ENCODE measurements around the gene AKAP6. TPM values are rescaled to one million over a fixed set of nuclear protein-coding genes. Genes with fewer than 3 reads are reported as not detected.

Gene AKAP6
- total and polyA plus RNA-seq, 10 of the 15 experiments (the other 5 are each of a cell fraction or from before 2014, with no cell fraction given), result 0.35 to 5.9 (median 2.2) TPM

DNA sequence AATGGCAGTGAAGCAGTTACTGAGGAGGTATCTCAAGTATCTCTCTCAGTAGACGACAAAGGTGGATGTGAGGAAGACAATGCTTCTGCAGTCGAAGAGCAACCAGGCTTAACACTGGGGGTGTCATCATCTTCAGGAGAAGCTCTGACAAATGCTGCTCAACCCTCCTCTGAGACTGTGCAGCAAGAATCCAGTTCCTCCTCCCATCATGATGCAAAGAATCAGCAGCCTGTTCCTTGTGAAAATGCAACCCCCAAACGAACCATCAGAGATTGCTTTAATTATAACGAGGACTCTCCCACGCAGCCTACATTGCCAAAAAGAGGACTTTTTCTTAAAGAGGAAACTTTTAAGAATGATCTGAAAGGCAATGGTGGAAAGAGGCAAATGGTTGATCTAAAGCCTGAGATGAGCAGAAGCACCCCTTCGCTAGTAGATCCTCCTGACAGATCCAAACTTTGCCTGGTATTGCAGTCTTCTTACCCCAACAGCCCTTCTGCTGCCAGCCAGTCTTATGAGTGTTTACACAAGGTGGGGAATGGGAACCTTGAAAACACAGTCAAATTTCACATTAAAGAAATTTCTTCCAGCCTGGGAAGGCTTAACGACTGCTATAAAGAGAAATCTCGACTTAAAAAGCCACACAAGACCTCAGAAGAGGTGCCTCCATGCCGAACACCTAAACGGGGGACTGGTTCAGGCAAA is 216.6 kb downstream of the AKAP6 start (continued):
- TF ChIP-seq, protein P1, sequence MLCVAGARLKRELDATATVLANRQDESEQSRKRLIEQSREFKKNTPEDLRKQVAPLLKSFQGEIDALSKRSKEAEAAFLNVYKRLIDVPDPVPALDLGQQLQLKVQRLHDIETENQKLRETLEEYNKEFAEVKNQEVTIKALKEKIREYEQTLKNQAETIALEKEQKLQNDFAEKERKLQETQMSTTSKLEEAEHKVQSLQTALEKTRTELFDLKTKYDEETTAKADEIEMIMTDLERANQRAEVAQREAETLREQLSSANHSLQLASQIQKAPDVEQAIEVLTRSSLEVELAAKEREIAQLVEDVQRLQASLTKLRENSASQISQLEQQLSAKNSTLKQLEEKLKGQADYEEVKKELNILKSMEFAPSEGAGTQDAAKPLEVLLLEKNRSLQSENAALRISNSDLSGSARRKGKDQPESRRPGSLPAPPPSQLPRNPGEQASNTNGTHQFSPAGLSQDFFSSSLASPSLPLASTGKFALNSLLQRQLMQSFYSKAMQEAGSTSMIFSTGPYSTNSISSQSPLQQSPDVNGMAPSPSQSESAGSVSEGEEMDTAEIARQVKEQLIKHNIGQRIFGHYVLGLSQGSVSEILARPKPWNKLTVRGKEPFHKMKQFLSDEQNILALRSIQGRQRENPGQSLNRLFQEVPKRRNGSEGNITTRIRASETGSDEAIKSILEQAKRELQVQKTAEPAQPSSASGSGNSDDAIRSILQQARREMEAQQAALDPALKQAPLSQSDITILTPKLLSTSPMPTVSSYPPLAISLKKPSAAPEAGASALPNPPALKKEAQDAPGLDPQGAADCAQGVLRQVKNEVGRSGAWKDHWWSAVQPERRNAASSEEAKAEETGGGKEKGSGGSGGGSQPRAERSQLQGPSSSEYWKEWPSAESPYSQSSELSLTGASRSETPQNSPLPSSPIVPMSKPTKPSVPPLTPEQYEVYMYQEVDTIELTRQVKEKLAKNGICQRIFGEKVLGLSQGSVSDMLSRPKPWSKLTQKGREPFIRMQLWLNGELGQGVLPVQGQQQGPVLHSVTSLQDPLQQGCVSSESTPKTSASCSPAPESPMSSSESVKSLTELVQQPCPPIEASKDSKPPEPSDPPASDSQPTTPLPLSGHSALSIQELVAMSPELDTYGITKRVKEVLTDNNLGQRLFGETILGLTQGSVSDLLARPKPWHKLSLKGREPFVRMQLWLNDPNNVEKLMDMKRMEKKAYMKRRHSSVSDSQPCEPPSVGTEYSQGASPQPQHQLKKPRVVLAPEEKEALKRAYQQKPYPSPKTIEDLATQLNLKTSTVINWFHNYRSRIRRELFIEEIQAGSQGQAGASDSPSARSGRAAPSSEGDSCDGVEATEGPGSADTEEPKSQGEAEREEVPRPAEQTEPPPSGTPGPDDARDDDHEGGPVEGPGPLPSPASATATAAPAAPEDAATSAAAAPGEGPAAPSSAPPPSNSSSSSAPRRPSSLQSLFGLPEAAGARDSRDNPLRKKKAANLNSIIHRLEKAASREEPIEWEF (IDR thresholded peaks at IDR 0.05; ENCODE audit: insufficient replicate concordance, low read depth, low read length), result no peak
- TF ChIP-seq CEBPB (IDR thresholded peaks at IDR 0.05; ENCODE audit: borderline replicate concordance in 1 of 2, low read depth in 2 of 2, low read length in 2 of 2), result no peak
- TF ChIP-seq, protein P2, sequence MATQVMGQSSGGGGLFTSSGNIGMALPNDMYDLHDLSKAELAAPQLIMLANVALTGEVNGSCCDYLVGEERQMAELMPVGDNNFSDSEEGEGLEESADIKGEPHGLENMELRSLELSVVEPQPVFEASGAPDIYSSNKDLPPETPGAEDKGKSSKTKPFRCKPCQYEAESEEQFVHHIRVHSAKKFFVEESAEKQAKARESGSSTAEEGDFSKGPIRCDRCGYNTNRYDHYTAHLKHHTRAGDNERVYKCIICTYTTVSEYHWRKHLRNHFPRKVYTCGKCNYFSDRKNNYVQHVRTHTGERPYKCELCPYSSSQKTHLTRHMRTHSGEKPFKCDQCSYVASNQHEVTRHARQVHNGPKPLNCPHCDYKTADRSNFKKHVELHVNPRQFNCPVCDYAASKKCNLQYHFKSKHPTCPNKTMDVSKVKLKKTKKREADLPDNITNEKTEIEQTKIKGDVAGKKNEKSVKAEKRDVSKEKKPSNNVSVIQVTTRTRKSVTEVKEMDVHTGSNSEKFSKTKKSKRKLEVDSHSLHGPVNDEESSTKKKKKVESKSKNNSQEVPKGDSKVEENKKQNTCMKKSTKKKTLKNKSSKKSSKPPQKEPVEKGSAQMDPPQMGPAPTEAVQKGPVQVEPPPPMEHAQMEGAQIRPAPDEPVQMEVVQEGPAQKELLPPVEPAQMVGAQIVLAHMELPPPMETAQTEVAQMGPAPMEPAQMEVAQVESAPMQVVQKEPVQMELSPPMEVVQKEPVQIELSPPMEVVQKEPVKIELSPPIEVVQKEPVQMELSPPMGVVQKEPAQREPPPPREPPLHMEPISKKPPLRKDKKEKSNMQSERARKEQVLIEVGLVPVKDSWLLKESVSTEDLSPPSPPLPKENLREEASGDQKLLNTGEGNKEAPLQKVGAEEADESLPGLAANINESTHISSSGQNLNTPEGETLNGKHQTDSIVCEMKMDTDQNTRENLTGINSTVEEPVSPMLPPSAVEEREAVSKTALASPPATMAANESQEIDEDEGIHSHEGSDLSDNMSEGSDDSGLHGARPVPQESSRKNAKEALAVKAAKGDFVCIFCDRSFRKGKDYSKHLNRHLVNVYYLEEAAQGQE (IDR thresholded peaks at IDR 0.05; ENCODE audit: low read depth, low read length), result no peak
